Spleen (tissue), 7 donors: Measurements from ENCODE around the gene EYA2.

Source experiments
- POLR2A ChIP-seq, 3 donors: fragments of 450-650 bp; IDR thresholded peaks; one replicate each; pipeline ENCODE4 v1.5.1; 2017; ENCODE audit warnings: antibody characterized with exemption in 3 of 3, mild to moderate bottlenecking in 1 of 3
- POLR2AphosphoS5 ChIP-seq, 3 donors: sonication (generic); formaldehyde crosslinking; IDR thresholded peaks; one replicate each; pipeline ENCODE4 v1.5.1; 2017; ENCODE audit warnings: antibody characterized with exemption in 3 of 3
- TF ChIP-seq, protein P1 (sequence below), 11 experiments: fragments of 200-600 bp in 7 of 11; fragments of 450-650 bp in 4 of 11; sonication (generic) in 4 of 11; IDR thresholded peaks in 8 of 11; conservative IDR thresholded peaks in 3 of 11; 1 replicate in 7 of 11; 2 replicates in 4 of 11; pipeline versions ENCODE4 v1.4.0 to v1.8.0; 2016 to 2021; ENCODE audit warnings: antibody characterized with exemption in 11 of 11, inconsistent platforms in 4 of 11, mild to moderate bottlenecking in 1 of 11
- donor health status: DM: no; HTN: no; CAD: no; lungs with moderate emphysema.
- donor health status: DM: no; HTN: no; CAD: no.
- donor health status: DM: no; HTN: no; CAD: no.

GRCh38 chr20:47173596-47174216 is 279.1 kb downstream of the EYA2 start:
- TF ChIP-seq, protein P1, sequence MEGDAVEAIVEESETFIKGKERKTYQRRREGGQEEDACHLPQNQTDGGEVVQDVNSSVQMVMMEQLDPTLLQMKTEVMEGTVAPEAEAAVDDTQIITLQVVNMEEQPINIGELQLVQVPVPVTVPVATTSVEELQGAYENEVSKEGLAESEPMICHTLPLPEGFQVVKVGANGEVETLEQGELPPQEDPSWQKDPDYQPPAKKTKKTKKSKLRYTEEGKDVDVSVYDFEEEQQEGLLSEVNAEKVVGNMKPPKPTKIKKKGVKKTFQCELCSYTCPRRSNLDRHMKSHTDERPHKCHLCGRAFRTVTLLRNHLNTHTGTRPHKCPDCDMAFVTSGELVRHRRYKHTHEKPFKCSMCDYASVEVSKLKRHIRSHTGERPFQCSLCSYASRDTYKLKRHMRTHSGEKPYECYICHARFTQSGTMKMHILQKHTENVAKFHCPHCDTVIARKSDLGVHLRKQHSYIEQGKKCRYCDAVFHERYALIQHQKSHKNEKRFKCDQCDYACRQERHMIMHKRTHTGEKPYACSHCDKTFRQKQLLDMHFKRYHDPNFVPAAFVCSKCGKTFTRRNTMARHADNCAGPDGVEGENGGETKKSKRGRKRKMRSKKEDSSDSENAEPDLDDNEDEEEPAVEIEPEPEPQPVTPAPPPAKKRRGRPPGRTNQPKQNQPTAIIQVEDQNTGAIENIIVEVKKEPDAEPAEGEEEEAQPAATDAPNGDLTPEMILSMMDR (IDR thresholded peaks at IDR 0.05 in 8 of 11, conservative IDR thresholded peaks at IDR 0.05 in 3 of 11) = no peak
- no peak for TF ChIP-seq POLR2A (IDR thresholded peaks at IDR 0.05)
- no peak for TF ChIP-seq POLR2AphosphoS5 (IDR thresholded peaks at IDR 0.05)
